Lung (tissue), 12 donors: ENCODE results near the gene RNF227. TPM values are rescaled to one million over a fixed set of nuclear protein-coding genes. Genes with fewer than 3 reads are reported as not detected.

ENCODE experiments used
- ATAC-seq: fragments of 200-7000 bp; cut with Tn5 transposase; one replicate; pipeline ENCODE4 v1.9.1; 2020; ENCODE audit warnings: moderate number of reproducible peaks; ENCODE audit not compliant: insufficient read depth, low FRiP score
- DNase-seq, 3 donors: peaks; one replicate each; pipeline ENCODE4 v3.0.0-alpha.2; 2013 to 2017
- H3K27ac ChIP-seq, 2 donors: one replicate each; pipeline ENCODE4 v1.5.1; 2013; ENCODE audit warnings: mild to moderate bottlenecking in 2 of 2, moderate library complexity in 2 of 2, control low read depth in 1 of 2, inconsistent platforms in 1 of 2, low read depth in 1 of 2, low read length in 1 of 2
- H3K27me3 ChIP-seq, 3 donors: one replicate each; pipeline ENCODE4 v1.5.1; 2013; ENCODE audit warnings: low read length in 2 of 3; ENCODE audit not compliant: control insufficient read depth in 3 of 3, insufficient read depth in 3 of 3
- H3K36me3 ChIP-seq, 4 donors: one replicate each; pipeline ENCODE4 v1.5.1; 2013; ENCODE audit warnings: low read length in 4 of 4, mild to moderate bottlenecking in 1 of 4, moderate library complexity in 1 of 4; ENCODE audit not compliant: control insufficient read depth in 4 of 4, insufficient read depth in 4 of 4
- H3K4me1 ChIP-seq, 5 donors: one replicate each; pipeline ENCODE4 v1.5.1; 2013; ENCODE audit warnings: low read length in 5 of 5, mild to moderate bottlenecking in 2 of 5, moderate library complexity in 1 of 5; ENCODE audit not compliant: control insufficient read depth in 5 of 5, insufficient read depth in 5 of 5
- H3K4me3 ChIP-seq: one replicate; pipeline ENCODE4 v1.5.1; 2013; ENCODE audit warnings: mild to moderate bottlenecking, control low read depth, moderate library complexity
- H3K9ac ChIP-seq, 2 donors: one replicate each; pipeline ENCODE4 v1.5.1; 2013; ENCODE audit warnings: low read length in 2 of 2, control low read depth in 1 of 2; ENCODE audit not compliant: insufficient read depth in 1 of 2
- H3K9me3 ChIP-seq, 4 donors: one replicate each; pipeline ENCODE4 v1.5.1; 2013; ENCODE audit warnings: low read length in 3 of 4, mild to moderate bottlenecking in 1 of 4, moderate library complexity in 1 of 4; ENCODE audit not compliant: control insufficient read depth in 4 of 4, insufficient read depth in 3 of 4
- WGBS, 2 donors: extraction: QIAGEN DNeasy Blood & Tissue Kit; methylation state at CpG; one replicate each; pipeline ENCODE4 v1.1.7; 2013; 5-methylcytosine and 5-hydroxymethylcytosine counted together
- polyA plus RNA-seq, 2 donors: library from polyadenylated mRNA; stranded (reverse); fragments of 200-250 nt; gene quantifications; one replicate each; pipeline ENCODE4 v1.2.1, GENCODE V29; 2013
- total RNA-seq, 2 donors: library from RNA; depleted of rRNA in 1 of 2; stranded (reverse); fragments of >200 nt in 1 of 2; gene quantifications; one replicate each; pipeline ENCODE4 v1.2.1, GENCODE V29; 2014 to 2021
- TF ChIP-seq, protein P1 (sequence below): IDR thresholded peaks from 2 replicates; pipeline ENCODE4 v1.5.1; 2012; ENCODE audit warnings: mild to moderate bottlenecking; ENCODE audit errors: control extremely low read depth, extremely low read depth
- donor health status: control.
- donor health status: control.
- donor health status: Bipolar disorder and iron deficiency.
- donor health status: healthy.
- donor health status: DM: yes; HTN: yes; CAD: no.

Gene RNF227
- total and polyA plus RNA-seq, 4 donors, result 4.1 to 8.0 (median 5.7) TPM

DNA sequence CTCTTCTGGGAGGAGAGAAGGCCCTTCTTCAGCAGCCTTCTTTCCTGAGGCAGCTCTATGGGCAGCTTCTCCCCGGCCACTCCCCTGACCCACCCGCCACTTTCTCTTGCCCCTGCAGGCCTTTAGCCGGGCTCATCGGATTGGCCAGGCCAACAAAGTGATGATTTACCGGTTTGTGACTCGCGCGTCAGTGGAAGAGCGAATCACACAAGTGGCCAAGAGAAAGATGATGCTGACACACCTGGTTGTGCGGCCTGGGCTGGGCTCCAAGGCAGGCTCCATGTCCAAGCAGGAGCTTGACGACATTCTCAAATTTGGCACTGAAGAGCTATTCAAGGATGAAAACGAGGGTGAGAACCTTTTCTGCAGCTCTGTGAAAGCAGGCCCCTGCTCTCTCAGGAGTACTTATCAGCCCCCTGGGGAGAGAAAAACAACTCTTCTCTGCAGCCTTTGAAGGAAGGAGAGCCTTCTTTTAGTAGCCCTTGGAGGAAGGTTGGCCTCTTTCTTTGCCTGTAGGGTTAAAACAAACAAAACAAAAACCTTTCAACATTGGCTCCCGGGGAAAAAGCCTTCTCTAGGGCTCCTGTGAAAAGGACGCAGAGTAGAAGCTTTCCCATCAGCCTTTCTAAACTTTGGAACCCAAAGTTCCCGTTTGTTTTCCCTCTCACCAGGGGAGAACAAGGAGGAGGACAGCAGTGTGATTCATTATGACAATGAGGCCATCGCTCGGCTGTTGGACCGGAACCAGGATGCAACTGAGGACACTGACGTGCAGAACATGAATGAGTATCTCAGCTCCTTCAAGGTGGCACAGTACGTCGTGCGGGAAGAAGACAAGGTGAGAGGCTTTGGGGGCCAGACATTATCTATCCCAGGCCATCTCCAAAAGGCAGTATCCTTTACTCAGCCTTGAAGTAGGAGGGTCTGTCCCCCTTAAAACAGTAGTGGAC is 12.7 kb downstream of the RNF227 start:
- ATAC-seq (no peak), DNase-seq (no peak)
- Histone ChIP-seq H3K27ac (no peak overlapping the region), H3K9ac (no peak overlapping the region), H3K4me3 (no peak overlapping the region), H3K27me3 (no peaks in the 10 kb centered on the region), H3K36me3 (peaks cover 10 to 85% (median 81%) of the 10 kb centered on the region in 4 donors), H3K9me3 (no peaks in the 10 kb centered on the region), H3K4me1 (no peaks in the 10 kb centered on the region)
- WGBS, 2 donors, result 83 to 88% methylated on average over 22 of the region's 22 CpGs
- TF ChIP-seq, protein P1, sequence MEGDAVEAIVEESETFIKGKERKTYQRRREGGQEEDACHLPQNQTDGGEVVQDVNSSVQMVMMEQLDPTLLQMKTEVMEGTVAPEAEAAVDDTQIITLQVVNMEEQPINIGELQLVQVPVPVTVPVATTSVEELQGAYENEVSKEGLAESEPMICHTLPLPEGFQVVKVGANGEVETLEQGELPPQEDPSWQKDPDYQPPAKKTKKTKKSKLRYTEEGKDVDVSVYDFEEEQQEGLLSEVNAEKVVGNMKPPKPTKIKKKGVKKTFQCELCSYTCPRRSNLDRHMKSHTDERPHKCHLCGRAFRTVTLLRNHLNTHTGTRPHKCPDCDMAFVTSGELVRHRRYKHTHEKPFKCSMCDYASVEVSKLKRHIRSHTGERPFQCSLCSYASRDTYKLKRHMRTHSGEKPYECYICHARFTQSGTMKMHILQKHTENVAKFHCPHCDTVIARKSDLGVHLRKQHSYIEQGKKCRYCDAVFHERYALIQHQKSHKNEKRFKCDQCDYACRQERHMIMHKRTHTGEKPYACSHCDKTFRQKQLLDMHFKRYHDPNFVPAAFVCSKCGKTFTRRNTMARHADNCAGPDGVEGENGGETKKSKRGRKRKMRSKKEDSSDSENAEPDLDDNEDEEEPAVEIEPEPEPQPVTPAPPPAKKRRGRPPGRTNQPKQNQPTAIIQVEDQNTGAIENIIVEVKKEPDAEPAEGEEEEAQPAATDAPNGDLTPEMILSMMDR, result no peak

DNA sequence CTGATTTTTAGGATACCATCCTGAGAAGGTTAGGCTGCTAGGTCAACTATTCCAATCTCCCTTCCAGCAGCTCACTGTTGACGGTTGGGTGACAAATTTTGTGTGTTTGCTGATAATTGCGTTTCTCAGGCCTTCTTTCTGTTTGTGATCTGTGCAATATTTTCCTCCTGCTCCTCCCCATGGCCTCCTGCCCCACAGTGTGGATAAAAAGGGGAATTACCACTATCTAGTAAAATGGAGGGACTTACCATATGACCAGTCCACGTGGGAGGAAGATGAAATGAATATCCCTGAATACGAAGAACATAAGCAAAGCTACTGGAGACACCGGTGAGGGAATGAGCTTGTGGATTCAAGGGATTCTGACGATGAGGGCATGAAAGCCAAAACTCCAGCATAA is 18.3 kb downstream of the RNF227 start:
- Histone ChIP-seq H3K36me3 (peaks cover 0 to 81% (median 68%) of the 10 kb centered on the region in 4 donors), H3K9ac (peak overlapping the region in 1 of 2 donors; percentile 70), H3K9me3 (no peaks in the 10 kb centered on the region), H3K27me3 (no peaks in the 10 kb centered on the region), H3K27ac (no peak overlapping the region), H3K4me1 (no peaks in the 10 kb centered on the region), H3K4me3 (no peak overlapping the region)
- ATAC-seq, result no peak
- TF ChIP-seq, protein P1, result peak; percentile 40
- peak; percentile 46 to 72 (median 69) for DNase-seq
- 56 to 58% methylated on average over 6 of the region's 6 CpGs for WGBS, 2 donors

DNA sequence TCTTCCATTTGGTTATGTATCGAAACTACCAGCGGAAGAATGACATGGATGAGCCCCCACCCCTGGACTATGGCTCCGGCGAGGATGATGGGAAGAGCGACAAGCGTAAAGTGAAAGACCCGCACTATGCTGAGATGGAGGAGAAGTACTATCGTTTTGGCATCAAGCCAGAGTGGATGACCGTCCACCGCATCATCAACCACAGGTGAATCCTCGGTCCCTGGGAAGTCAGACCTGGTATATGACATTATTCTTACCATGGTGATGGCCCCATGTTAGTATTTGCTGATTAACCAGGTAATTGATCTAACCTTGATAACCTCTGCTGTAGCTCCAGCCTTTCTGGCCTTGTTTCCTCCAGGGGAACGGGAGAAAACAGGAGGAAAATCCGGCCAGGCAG is 19.0 kb downstream of the RNF227 start:
- Histone ChIP-seq H3K36me3 (peaks cover 0 to 75% (median 64%) of the 10 kb centered on the region in 4 donors), H3K4me1 (no peaks in the 10 kb centered on the region), H3K27ac (no peak overlapping the region), H3K4me3 (no peak overlapping the region), H3K27me3 (no peaks in the 10 kb centered on the region), H3K9me3 (no peaks in the 10 kb centered on the region), H3K9ac (no peak overlapping the region)
- DNase-seq (no peak), ATAC-seq (no peak)
- WGBS, 2 donors, result 92 to 95% methylated on average over 13 of the region's 13 CpGs
- TF ChIP-seq, protein P1, result no peak
